ENCODE results near the gene MELK.

- no peak for TF ChIP-seq CTCF (IDR thresholded peaks at IDR 0.05; ENCODE audit: low read depth, low read length)
- no peak for TF ChIP-seq EZH2phosphoT487 (IDR thresholded peaks at IDR 0.05; ENCODE audit: low read depth)
Measured at GRCh38 chr9:36686471-36686870, 113.8 kb downstream of the MELK start.
